HFFc6 (cell line): ENCODE data around the gene RUSC1. TPM values are rescaled to one million over a fixed set of nuclear protein-coding genes. Genes with fewer than 3 reads are reported as not detected.

Experiments
- DNase-seq: peaks from one replicate; pipeline ENCODE4 v3.0.0-alpha.2; 2018
- H3K27ac Mint-ChIP-seq: 2 replicates; pipeline ENCODE4 v1.8.0; 2020; ENCODE audit warnings: mild to moderate bottlenecking, mixed read lengths
- H3K27me3 Mint-ChIP-seq: 2 replicates; pipeline ENCODE4 v1.8.0; 2021; ENCODE audit warnings: mild to moderate bottlenecking, moderate library complexity, mixed read lengths; ENCODE audit not compliant: insufficient read depth
- H3K36me3 Mint-ChIP-seq: 2 replicates; pipeline ENCODE4 v1.8.0; 2021; ENCODE audit warnings: low read depth, mixed read lengths
- H3K4me1 Mint-ChIP-seq: 2 replicates; pipeline ENCODE4 v1.8.0; 2020; ENCODE audit warnings: low read depth, mixed read lengths
- H3K4me3 Mint-ChIP-seq: 2 replicates; pipeline ENCODE4 v1.8.0; 2020; ENCODE audit warnings: mild to moderate bottlenecking, moderate library complexity, mixed read lengths
- H3K9me3 Mint-ChIP-seq: 2 replicates; pipeline ENCODE4 v1.8.0; 2020; ENCODE audit warnings: mild to moderate bottlenecking, mixed read lengths
- CTCF ChIP-seq: fragments of 200-600 bp; sonication (generic); IDR thresholded peaks from 2 replicates; pipeline ENCODE4 v1.5.0; 2021; ENCODE audit warnings: antibody characterized with exemption, mild to moderate bottlenecking
- microRNA-seq: library from miRNA; unstranded; fragments of <30 nt; microRNA quantifications from one replicate; pipeline ENCODE4, GENCODE V29; 2019
- total RNA-seq, 6 experiments: library from RNA; stranded (reverse); fragmentation: NEBNext Ultra II Directional; extraction: Animal tissue kit (Norgen Biotek cat#: 25700); gene quantifications; 2 replicates in 1 of 6; 3 replicates in 5 of 6; pipeline ENCODE4 v1.2.3, GENCODE V29; 2021

RUSC1 gene
- total RNA-seq, 6 experiments from 2014 or later: 26.6 to 36.0 (median 32.9) TPM

GRCh38 chr1:155379180-155379579 lies 58.5 kb downstream of the RUSC1 start:
- DNase-seq: no peak
- no peak for TF ChIP-seq CTCF
- Mint-ChIP-seq H3K36me3 (peaks cover 16% of the 10 kb centered on the region), H3K9me3 (no peaks in the 10 kb centered on the region), H3K4me1 (no peaks in the 10 kb centered on the region), H3K4me3 (no peak overlapping the region), H3K27ac (no peak overlapping the region), H3K27me3 (no peaks in the 10 kb centered on the region; the same call in 1 of the 2 replicates)

GRCh38 chr1:155379631-155380090 lies 59.0 kb downstream of the RUSC1 start:
- H3K36me3 Mint-ChIP-seq: peaks cover 16% of the 10 kb centered on the region
- no peak for TF ChIP-seq CTCF

More at GRCh38 chr1:155379631-155380090, 59.0 kb downstream of the RUSC1 start:
- DNase-seq: no peak
- H3K27me3 Mint-ChIP-seq: no peaks in the 10 kb centered on the region; the same call in 1 of the 2 replicates
- H3K4me3 Mint-ChIP-seq: no peak overlapping the region
- no peaks in the 10 kb centered on the region for H3K4me1 Mint-ChIP-seq
- no peaks in the 10 kb centered on the region for H3K9me3 Mint-ChIP-seq
- no peak overlapping the region for H3K27ac Mint-ChIP-seq

Small RNAs within 50 kb of the gene (microRNA-seq; reads per million reads assigned to microRNA genes)
- gene MIR555: not detected

Other genes with a start within 250 kb of the RUSC1 start
- under 1 TPM; 0.25 to 0.87 (median 0.55) TPM for gene EFNA3, start 242.1 kb upstream of the RUSC1 start, total RNA-seq
- under 1 TPM in 1 of 6 experiments, not detected in 5; 0.19 TPM for gene EFNA1, start 193.0 kb upstream of the RUSC1 start, total RNA-seq
- gene SLC50A1, start 185.0 kb upstream of the RUSC1 start, total RNA-seq: 10 to 100 TPM; 23.5 to 36.4 (median 29.5) TPM
- 100 to 1,000 TPM in 1 of 6 experiments, 10 to 100 TPM in 5; 66.2 to 110 (median 86.2) TPM for gene DPM3, start 180.4 kb upstream of the RUSC1 start, total RNA-seq
- gene KRTCAP2, start 147.6 kb upstream of the RUSC1 start, total RNA-seq: 100 to 1,000 TPM; 231 to 351 (median 285) TPM
- gene TRIM46, start 147.0 kb upstream of the RUSC1 start, total RNA-seq: 1 to 10 TPM; 5.1 to 7.1 (median 6.1) TPM
- gene THBS3, start 113.0 kb upstream of the RUSC1 start, total RNA-seq: 10 to 100 TPM; 13.9 to 20.3 (median 16.9) TPM
- gene MTX1, start 112.2 kb upstream of the RUSC1 start, total RNA-seq: 10 to 100 TPM; 49.8 to 55.4 (median 51.5) TPM
- 10 to 100 TPM; 53.6 to 81.3 (median 58.8) TPM for gene ENTREP3, start 65.4 kb upstream of the RUSC1 start, total RNA-seq
- gene SCAMP3, start 58.5 kb upstream of the RUSC1 start, total RNA-seq: 100 to 1,000 TPM; 125 to 150 (median 135) TPM
- 10 to 100 TPM; 24.8 to 32.8 (median 30.0) TPM for gene CLK2, start 47.4 kb upstream of the RUSC1 start, total RNA-seq
- gene HCN3, start 43.4 kb upstream of the RUSC1 start, total RNA-seq: 1 to 10 TPM; 1.3 to 1.6 (median 1.5) TPM
- not detected for gene PKLR, start 19.5 kb upstream of the RUSC1 start, total RNA-seq
- 100 to 1,000 TPM; 117 to 147 (median 127) TPM for gene FDPS, start 12.0 kb upstream of the RUSC1 start, total RNA-seq
- gene ASH1L, start 241.9 kb downstream of the RUSC1 start, total RNA-seq: 10 to 100 TPM; 25.7 to 32.5 (median 26.7) TPM